Uterus (tissue), 2 donors: ENCODE data around the gene GVQW3.

Source experiments
- POLR2A ChIP-seq, 2 donors: fragments of 450-650 bp; IDR thresholded peaks; one replicate each; pipeline ENCODE4 v1.6.1; 2016; ENCODE audit warnings: antibody characterized with exemption in 2 of 2, mild to moderate bottlenecking in 1 of 2, moderate library complexity in 1 of 2
- TF ChIP-seq, protein P1 (sequence below), 4 experiments: fragments of 200-600 bp in 2 of 4; fragments of 450-650 bp in 2 of 4; sonication (generic) in 2 of 4; IDR thresholded peaks; one replicate each; pipeline ENCODE4 v1.5.1; 2016 to 2019; ENCODE audit warnings: antibody characterized with exemption in 4 of 4, mild to moderate bottlenecking in 2 of 4, moderate library complexity in 1 of 4

DNA sequence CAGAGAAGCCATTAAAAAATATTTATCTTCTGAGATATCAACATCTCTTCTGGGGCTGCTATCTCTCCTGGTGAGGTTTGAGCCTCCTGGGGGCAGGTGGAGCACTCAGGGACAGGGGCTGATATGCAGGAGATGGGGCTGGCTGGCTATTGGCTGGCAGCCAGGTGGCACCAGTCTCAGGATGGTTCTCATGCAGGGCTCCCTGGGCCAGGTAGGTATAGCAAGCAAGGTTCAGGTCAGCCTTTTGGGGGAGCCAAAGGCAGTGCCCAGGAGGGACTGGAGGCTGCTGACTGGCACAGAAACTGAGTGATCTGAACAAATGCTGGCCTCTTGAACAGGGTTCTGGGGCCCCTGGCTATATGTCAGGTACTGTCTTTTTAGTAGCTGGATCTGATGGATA is 34.0 kb downstream of the GVQW3 start:
- TF ChIP-seq, protein P1, sequence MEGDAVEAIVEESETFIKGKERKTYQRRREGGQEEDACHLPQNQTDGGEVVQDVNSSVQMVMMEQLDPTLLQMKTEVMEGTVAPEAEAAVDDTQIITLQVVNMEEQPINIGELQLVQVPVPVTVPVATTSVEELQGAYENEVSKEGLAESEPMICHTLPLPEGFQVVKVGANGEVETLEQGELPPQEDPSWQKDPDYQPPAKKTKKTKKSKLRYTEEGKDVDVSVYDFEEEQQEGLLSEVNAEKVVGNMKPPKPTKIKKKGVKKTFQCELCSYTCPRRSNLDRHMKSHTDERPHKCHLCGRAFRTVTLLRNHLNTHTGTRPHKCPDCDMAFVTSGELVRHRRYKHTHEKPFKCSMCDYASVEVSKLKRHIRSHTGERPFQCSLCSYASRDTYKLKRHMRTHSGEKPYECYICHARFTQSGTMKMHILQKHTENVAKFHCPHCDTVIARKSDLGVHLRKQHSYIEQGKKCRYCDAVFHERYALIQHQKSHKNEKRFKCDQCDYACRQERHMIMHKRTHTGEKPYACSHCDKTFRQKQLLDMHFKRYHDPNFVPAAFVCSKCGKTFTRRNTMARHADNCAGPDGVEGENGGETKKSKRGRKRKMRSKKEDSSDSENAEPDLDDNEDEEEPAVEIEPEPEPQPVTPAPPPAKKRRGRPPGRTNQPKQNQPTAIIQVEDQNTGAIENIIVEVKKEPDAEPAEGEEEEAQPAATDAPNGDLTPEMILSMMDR (IDR thresholded peaks at IDR 0.05) = no peak
- no peak for TF ChIP-seq POLR2A (IDR thresholded peaks at IDR 0.05)
